HG03025 (cell line): ENCODE results near the gene BTBD8.

Source experiments
- ATAC-seq: cut with Tn5 transposase; IDR thresholded peaks from one replicate; pipeline ENCODE4 v1.9.1; 2021; ENCODE audit warnings: mild to moderate bottlenecking, moderate library complexity; ENCODE audit not compliant: unreplicated experiment, low FRiP score

The BTBD8 gene

GRCh38 chr1:92087542-92087941, 7.4 kb downstream of the BTBD8 start:
- ATAC-seq: no peak

GRCh38 chr1:92091625-92092024, 11.5 kb downstream of the BTBD8 start:
- ATAC-seq: no peak

GRCh38 chr1:92094090-92094489, 13.9 kb downstream of the BTBD8 start:
- ATAC-seq: no peak

- ATAC-seq: no peak
Measured at GRCh38 chr1:92094595-92094994, 14.4 kb downstream of the BTBD8 start.

- no peak for ATAC-seq
Measured at GRCh38 chr1:92095874-92096273, 15.7 kb downstream of the BTBD8 start.

GRCh38 chr1:92096317-92096716, 16.2 kb downstream of the BTBD8 start:
- no peak for ATAC-seq

- no peak for ATAC-seq
Measured at GRCh38 chr1:92105546-92106081, 25.5 kb downstream of the BTBD8 start.

GRCh38 chr1:92108631-92109030, 28.5 kb downstream of the BTBD8 start:
- no peak for ATAC-seq

- no peak for ATAC-seq
Measured at GRCh38 chr1:92117526-92117925, 37.4 kb downstream of the BTBD8 start.

GRCh38 chr1:92118826-92119225, 38.7 kb downstream of the BTBD8 start:
- no peak for ATAC-seq

GRCh38 chr1:92123868-92124267, 43.7 kb downstream of the BTBD8 start:
- no peak for ATAC-seq

GRCh38 chr1:92125204-92125603, 45.1 kb downstream of the BTBD8 start:
- no peak for ATAC-seq

GRCh38 chr1:92126088-92126487, 45.9 kb downstream of the BTBD8 start:
- ATAC-seq: no peak

- ATAC-seq: no peak
Measured at GRCh38 chr1:92134331-92134730, 54.2 kb downstream of the BTBD8 start.

GRCh38 chr1:92136341-92136740, 56.2 kb downstream of the BTBD8 start:
- no peak for ATAC-seq

- no peak for ATAC-seq
Measured at GRCh38 chr1:92154934-92155333, 74.8 kb downstream of the BTBD8 start.

GRCh38 chr1:92159593-92159992, 79.4 kb downstream of the BTBD8 start:
- ATAC-seq: no peak

- no peak for ATAC-seq
Measured at GRCh38 chr1:92165389-92165788, 85.2 kb downstream of the BTBD8 start.

- no peak for ATAC-seq
Measured at GRCh38 chr1:92167151-92167550, 87.0 kb downstream of the BTBD8 start.

GRCh38 chr1:92168657-92169056, 88.5 kb downstream of the BTBD8 start:
- no peak for ATAC-seq

- ATAC-seq: no peak
Measured at GRCh38 chr1:92169214-92170005, 89.3 kb downstream of the BTBD8 start.

- no peak for ATAC-seq
Measured at GRCh38 chr1:92184632-92185031, 104.5 kb downstream of the BTBD8 start.
